HUDEP-2 (cell line): ENCODE data around the gene PCBP3.

Experiments
- DNase-seq, 76 experiments: peaks; one replicate each; lab custom pipeline; 2025; ENCODE audit not compliant: unreplicated experiment in 76 of 76; lab: John Stamatoyannopoulos, UW

PCBP3 gene

DNA sequence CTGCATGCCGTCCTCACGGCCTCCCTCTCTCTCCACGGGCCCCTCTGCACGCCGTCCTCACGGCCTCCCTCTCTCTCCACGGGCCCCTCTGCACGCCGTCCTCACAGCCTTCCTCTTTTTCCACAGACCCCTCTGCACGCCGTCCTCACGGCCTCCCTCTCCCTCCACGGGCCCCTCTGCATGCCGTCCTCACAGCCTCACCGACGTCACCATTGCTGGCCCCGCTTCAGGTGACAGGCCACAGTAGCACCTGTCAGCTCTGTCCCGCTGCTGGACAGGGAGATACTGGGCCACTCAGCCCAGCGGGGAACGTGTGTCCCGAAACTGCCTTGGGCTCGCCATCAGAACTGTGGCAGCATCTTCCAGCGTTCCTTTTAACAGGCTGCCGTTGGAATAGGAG is 255.3 kb downstream of the PCBP3 start:
- DNase-seq = no peak

DNA sequence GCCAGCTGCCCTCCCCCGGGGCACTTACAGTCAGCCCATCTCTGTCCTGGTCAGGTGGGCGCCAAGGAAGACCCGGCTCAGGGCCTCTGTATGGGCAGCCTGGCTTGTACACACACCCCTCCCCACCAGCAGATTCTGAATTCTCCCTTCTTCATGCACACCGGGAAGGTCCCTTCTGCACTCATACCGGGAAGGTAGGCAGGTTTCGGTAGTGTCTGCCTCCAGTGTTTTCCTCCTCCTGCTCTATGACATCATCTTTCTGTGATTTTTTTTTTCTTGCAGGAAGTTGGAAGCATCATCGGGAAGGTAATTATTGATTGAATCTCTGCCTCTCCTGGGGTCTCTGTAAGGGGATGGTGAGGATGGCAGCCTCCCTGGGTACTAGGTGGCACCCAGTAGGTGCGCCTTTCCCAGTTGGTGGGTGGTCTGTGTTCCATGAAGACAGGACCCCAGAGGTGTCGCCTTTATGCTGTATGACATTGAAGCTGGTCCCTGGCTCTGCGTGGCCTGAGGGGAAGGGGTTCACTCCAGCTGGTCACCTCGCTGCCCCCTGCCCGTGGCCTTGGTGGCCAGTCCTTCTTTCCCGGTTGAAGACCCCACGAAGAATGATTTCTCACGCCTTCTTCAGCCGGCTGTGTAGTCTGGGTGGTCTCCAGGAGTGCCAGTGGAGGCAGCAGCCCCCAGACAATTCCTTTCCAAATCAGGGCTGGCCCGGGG is 255.9 kb downstream of the PCBP3 start:
- no peak for DNase-seq

DNA sequence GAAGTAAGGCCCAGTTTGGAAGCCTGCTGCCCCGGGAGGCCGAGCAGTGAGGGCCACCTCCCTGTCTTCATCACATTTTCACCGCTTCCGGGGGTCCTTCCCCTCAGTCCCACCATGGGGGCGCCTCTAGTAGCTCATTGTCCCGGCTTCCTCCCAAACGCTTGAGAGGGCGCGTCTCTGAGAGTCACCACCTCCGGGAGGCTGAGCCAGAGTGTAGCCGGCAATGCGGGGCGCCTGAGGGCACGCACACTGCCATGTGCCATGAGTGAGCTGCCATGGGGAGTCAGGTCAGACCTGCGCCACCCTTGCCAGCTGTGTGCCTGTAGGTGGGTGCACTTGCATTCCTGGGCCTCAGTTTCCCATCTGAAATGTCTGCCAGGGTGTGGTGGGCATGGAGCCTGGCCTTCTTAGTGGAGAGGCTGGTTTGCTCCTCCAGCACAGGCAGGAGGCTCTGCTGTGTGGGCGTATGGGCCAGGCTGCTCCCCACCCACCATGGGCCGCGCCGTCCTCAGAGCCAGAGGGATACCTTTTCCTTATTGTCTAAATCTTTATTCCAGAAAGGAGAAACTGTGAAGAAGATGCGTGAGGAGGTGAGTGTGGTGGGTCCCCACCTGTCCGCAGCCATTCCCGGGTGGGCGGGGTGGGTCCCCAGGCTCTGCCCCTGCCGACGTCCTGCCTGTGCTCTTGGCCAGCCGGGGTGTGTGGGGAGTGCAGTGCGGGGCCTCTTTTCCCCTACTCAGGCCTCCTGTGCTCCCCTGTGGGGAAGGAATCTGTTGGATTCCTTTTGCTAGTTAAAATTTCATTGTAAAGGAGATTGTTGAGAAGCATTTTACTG is 256.7 kb downstream of the PCBP3 start:
- no peak for DNase-seq

DNA sequence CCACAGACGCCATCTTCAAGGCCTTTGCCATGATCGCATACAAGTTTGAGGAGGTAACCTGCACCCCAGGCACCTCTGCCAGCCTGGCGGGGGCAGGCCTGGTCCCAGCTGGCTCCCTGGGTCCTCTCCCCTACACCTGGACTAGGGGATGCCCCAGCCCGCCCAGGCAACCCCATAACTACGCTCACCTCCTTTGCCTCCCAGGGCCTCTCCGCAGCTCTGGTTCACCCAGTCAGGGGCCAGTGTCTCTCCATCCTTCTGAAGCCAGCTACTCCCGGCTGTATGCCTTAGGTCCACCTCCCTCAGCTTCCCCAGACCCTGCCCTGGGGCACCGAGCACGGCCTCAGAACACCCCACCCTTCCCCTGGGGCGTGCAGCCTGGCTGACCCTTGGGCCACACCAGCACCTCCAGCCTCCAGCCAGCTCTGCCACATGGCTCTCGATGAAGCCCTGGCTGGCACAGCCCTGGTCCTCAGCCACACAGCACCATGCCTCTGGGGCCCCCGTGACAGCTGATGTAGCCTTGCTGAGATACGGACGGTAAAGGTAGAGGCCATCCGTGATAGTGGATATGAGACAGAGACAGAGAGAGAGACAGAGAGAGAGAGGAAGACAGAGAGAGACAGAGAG is 257.7 kb downstream of the PCBP3 start:
- no peak for DNase-seq

DNA sequence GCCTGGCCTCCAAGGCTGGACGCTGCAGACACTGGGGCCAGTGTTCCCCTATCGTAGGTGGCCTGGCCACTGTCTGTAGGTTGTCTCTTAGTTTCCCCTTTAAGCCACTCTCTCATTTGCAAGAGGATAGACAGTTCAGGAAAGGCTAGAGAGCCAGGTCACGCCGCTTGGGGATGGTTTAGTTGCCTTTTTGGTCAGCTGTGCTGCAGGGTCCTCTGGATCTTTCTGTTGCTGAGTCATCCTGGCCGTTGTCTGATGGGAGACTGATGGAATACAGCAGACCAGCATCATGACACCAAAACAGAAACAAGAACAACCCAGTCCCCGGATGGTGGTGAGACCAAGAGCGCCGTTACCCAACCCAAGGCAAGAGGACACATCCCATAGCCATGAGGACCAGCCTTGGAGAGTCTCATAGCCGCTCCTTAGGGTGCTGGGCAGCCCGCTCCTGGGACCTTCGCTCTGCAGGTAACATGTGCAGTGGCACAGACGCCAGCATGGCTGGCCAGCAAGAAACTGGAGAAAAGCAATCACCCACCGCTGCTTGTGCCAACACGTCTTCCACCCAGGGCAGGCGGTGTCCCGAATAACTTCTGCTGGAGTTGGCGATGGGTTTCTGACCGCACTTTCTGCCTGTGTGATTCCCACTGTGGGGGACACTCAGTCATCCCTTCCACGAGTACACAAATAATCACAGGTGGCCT is 258.9 kb downstream of the PCBP3 start:
- no peak for DNase-seq

DNA sequence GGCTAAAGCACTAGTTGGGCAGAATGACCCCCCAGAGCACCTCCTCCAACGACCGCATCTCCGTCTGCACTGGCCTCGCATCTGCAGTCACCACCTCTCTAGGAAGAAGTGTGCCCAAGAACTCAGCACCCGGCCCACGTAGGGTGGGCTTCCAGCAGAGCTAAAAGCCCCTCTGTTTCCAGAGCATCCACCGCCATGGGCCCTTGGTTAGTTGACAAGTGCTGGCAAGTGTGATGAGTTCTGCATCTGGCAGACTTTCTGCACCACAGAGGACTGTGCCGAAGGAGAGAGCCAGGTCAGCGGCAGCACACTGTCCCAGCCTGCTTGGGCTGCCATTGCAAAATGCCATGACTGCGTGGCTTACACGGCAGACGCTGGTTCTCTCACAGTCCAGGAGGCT is 261.7 kb downstream of the PCBP3 start:
- no peak for DNase-seq

DNA sequence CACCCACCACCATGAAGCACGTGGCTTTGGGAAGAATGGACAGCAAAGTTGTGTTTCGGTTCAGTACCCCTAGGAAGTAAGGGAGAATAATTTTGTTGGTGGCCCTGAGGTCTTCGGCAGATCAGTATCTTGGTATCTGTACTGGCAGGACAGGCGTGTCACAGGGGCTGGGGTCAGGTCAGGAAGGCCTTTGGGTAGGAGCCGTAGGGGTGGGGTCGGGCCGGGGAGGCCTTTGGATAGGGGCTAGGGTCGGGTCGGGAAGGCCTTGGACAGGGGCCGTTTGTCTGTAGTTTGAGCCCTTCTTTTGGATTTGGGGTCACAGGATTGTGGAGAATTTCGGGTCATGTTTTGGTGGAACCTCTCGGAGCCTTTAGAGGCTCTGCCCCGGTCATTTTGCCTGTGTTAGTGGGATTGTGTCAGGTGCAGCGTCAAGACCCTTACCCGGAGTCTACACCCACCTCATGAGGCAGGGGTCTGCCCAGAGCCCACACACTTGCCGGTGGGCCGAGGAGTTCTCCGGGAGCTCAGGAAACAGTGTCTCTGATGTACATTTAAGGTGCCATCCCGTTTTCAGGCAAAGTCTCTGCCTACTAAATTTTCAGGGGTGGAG is 262.8 kb downstream of the PCBP3 start:
- no peak for DNase-seq

DNA sequence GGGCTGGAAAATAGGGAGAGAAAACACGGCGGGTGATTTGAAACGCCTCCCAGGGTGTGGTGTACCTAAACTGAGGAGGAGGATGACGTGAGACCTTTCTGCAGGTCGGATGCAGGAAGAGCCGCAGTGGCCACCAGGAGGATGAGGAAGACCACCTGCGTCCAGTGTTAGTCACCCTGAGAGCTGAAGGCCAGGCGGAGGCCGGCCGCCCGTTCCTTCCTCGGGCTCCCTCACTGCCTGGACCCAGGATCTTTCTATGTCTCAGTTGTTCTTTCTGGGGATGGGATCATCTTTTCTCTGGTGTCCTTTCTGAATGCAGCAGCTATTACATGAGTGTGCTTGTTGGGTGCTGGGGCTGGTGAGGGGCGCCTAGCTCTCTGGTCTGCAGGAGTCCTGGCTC is 263.3 kb downstream of the PCBP3 start:
- DNase-seq = no peak

DNA sequence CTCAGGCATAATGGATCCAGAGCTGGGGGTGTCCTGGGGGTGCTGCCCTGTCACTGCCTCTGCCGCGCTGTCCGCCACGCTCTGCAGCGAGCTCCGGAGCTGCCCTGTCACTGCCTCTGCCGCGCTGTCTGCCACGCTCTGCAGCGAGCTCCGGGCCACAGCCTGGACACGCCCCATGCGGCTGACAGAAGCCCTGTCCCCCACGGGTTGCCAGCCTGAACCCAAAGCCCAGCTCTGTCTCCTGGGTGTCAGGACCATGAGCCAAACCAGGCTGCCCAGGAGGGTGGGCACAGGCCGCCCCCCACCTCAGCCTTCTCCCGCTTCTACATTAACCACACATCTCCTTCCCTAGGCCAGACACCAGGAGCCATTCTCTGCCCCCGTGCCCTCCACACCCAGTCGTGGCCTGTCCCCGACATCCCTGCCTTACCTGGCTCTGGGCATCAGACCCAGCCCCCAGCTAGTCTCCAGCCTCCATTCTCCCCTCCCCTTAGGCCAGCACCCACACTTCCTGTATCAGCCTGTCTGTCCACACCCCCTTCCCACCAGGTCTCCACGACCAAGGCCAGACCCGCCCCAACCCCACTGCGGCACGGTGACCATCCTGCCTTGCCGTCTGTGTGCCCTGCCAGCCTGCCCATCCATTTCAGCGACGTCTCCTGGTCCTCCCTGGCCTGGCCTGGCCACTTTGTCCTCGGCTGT is 265.2 kb downstream of the PCBP3 start:
- no peak for DNase-seq

DNA sequence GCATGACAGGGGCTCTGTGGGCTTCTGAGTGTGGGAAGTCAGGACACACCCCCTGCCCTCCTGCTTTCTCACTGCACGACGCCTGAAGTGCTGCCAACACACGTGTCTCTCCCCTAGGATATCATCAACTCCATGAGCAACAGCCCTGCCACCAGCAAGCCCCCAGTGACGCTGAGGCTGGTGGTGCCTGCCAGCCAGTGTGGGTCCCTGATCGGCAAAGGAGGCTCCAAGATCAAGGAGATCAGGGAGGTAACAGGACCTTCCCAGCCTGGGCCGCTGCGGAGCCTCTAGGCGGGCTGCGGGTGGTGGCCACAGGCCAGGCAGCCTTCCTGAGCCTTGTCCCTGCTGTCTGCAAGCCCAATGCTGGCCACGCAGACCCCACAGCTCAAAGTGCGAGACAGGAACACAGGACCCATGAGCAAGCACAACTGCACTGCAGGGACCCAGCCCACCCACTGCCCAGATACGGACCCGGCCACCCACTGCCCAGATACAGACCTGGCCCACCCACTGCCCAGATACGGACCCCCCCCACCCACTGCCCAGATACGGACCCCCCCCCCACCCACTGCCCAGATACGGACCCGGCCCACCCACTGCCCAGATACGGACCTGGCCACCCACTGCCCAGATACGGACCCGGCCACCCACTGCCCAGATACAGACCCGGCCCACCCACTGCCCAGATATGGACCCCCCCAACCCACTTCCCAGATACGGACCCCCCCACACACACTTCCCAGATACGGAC is 265.9 kb downstream of the PCBP3 start:
- DNase-seq = no peak

DNA sequence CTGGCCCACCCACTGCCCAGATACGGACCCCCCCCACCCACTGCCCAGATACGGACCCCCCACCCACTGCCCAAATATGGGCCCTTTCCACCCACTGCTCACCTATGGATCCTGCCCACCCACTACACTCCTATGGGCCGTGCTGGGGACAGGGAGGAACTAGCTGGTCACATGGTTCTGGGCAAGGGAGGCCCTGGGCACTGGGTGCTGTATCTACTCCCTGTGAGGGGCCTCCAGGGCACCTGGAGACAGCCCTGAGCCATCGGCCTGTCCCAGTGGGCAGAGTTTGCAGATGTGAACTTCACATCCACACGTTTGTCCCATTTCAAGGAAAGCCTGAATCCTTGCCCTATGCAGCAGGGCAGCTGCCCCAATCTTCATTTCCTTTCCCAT is 266.6 kb downstream of the PCBP3 start:
- DNase-seq = no peak

DNA sequence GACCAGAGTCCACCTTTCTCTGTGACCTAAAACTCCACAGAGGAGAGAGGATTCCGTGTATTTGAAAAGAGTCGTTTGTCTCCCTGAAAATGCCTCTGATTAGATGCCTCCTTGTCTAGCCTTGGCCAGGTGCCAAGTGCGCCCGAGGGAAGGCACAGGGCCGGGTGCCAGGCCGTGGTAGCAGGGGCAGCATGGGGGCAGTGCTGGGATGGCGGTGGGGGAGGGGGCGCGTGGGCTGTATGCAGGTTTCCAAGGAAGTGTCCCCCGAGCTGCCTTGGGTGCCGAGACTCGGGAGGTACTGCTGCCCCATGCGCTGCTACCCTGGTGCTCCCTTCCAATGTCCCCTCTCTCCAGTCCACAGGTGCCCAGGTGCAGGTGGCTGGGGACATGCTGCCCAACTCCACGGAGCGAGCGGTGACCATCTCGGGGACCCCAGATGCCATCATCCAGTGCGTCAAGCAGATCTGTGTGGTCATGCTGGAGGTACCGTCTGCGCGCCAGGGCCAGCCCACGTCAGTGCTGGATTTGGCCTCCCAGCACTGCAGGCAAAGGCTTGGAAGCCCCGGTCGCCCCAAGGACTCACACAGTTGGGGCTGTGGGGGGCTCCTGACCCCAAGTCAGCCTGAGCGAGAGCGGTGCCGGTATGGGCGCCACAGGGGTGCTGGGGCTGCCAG is 267.2 kb downstream of the PCBP3 start:
- DNase-seq = peak in 1 of 76 experiments; percentile 15

DNA sequence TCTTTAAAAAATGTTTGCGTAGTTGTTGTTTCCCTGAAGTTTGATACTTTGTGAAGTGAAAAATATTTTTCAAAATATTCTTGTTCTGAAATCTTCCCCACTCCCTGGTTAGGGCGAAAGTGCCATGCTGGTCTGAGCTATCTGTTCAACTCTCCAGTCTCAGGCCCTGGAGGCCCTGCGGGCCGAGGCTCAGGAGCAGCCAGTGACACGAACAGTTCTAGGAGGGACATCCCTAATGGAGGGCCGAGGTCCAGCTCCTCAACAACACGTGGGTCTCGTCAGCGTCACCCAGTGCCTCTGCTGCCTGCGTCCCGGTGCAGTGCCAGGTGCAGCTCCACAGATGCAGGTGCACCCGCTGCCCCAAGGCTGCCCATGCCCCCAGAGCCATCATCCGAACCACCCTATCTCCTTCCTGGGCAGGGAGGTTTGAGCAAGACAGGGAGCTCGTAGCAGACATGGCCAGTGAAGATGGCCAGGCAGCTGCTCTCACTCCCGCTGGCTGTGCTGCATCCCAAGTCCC is 268.3 kb downstream of the PCBP3 start:
- no peak for DNase-seq

DNA sequence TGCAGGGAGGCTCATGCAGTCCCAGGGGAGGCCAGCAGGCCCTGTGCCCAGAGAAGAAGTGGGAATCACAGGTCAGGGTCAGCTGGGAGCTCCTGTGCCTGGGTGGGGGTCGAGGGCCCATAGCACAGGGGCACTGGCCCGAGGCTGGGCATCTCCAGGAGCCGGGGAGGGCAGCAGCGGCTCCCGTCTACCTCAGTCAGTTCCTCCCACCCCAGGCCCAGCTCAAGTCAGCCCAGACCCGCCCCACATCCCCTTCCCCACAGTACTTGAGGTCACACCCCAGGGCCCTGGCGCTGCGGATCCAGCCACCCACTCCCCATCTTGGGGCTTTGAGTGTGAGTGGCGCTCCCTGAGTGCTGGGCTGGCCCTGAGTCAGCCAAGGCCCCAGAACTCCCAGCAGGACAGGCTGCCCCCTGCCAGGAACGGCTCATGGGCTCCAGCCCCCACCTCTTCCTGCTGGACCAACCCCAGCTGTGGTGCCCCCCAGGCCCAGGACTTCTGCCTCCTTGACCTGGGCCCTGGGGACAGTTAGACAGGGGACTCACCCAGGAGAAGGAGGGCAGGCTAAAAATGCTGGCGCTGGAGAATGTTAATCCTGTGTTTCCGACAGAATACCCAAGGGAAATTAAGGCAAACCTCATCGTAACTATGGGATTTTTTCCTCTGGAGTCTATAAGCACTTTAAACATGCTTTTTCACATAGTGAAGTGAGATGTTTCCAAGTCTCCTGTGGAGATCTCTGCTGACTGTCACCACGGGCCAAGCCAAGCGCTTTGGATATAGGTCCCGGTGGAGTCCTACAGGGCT is 269.3 kb downstream of the PCBP3 start:
- DNase-seq = no peak

DNA sequence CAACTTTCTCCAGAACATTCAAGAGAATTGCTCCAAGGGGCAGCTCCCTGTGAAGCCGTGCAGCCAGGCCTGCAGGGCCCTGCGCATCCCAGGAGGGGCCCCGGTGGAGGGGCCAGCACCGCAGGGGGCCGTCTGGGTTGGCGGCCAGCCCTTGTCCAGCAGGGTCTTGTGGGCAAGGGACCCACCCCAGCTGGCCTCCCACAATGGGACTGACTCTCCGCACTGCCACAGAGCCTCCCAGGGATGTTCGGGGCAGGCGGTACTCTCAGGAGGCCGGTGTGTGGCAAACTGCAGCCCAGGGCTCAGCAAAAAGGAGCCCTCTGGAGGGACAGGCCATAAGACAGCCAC is 269.9 kb downstream of the PCBP3 start:
- DNase-seq = no peak

DNA sequence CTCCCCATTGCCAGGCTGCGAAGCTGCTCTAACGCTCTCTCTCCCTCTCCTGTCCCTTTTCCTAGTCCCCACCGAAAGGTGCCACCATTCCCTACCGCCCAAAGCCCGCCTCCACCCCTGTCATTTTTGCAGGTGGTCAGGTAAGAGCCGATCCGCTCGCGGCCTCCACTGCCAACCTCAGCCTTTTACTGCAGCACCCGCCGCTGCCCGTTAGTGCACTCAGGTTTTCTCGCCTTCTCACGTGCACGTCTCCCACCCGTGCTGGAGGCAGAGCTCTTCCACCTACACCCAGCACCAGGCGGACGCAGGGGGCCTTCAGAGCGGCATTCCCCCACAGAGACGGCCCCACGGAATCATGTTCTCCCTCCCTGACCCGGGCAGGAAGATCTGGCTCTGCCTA is 270.4 kb downstream of the PCBP3 start:
- DNase-seq = no peak

DNA sequence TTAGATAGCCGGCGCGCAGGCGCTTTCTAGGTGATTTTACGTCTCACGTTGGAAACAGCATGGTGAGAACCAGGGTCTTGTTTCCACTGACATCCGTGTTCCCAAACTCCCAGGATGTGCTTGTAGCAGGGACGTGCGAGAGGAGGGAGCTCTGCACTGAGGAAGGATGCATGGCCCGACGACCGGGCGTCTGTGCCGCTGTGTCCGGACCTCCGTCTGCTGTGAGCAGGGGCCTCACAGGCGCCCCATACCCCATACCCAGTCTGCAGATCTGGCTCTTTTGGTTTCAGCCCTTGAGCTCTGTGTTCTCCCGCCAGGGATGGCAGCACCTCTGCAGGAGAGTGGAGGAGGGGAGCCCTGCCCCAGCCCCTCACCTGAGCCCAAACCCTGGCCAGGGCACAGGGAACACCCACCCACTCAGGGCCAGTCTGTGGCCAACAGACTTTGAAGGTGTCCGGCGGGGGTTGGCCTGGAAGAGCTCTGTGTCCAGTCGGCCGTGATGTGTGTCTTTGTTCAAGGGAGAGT is 270.9 kb downstream of the PCBP3 start:
- no peak for DNase-seq
